ENCODE measurements around the gene SLC30A2. TPM values are rescaled to one million over a fixed set of nuclear protein-coding genes. Genes with fewer than 3 reads are reported as not detected.

SLC30A2 gene
- total RNA-seq, 2 donors from 2014 or later, result 0.05 to 0.34 TPM

DNA sequence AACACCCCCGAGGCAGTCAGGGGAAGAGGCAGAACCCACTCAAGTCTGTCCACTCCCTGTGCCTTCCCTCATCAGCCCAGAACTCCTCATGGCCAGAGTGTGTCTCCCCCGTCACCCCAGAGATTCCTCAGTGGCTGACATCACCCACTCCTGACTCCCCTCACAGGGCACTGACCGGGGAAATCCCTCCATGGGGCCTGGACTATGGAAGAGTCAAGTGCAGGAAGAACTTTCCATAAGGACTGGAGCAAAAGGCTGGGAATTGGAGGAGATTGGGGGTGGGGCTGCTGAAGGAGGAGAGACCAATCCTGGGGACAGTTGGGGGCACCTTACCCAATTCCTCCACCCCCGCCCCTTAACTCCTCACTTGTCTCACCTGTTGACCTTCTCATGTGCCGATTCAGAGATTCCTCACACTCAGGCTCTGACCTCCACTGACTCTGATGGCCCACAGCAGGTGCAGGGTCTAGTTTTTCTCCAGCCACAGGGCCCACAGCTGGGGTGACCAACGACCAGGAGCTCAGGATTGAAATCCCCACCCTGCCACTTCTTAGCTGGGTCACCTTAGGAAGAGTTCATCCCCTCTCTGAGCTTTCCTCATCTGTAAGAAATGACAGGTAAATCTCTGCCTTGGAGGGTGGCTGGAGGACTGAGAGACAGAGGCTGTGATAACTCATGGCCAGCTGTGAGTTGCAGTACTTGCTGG lies 24.8 kb downstream of the SLC30A2 start:
- no peaks in the 10 kb centered on the region for H3K36me3 ChIP-seq
- H3K27ac ChIP-seq, result no peak overlapping the region
- H3K4me1 ChIP-seq (replicated peaks), result no peaks in the 10 kb centered on the region
- 70% methylated on average over 6 of the region's 6 CpGs for WGBS
- intact Hi-C loops (cut with DNase I), result no loop called here
- H3K27me3 ChIP-seq (replicated peaks; ENCODE audit: insufficient read depth), result no peaks in the 10 kb centered on the region
- H3K4me3 ChIP-seq, result no peak overlapping the region
- no peak for DNase-seq (ENCODE audit: low spot score)
- H3K9me3 ChIP-seq, result no peaks in the 10 kb centered on the region
- TF ChIP-seq, protein P1, sequence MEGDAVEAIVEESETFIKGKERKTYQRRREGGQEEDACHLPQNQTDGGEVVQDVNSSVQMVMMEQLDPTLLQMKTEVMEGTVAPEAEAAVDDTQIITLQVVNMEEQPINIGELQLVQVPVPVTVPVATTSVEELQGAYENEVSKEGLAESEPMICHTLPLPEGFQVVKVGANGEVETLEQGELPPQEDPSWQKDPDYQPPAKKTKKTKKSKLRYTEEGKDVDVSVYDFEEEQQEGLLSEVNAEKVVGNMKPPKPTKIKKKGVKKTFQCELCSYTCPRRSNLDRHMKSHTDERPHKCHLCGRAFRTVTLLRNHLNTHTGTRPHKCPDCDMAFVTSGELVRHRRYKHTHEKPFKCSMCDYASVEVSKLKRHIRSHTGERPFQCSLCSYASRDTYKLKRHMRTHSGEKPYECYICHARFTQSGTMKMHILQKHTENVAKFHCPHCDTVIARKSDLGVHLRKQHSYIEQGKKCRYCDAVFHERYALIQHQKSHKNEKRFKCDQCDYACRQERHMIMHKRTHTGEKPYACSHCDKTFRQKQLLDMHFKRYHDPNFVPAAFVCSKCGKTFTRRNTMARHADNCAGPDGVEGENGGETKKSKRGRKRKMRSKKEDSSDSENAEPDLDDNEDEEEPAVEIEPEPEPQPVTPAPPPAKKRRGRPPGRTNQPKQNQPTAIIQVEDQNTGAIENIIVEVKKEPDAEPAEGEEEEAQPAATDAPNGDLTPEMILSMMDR (IDR thresholded peaks at IDR 0.05), result no peak
- TF ChIP-seq POLR2AphosphoS5 (IDR thresholded peaks at IDR 0.05) (no peak), POLR2A (IDR thresholded peaks at IDR 0.05) (no peak)

DNA sequence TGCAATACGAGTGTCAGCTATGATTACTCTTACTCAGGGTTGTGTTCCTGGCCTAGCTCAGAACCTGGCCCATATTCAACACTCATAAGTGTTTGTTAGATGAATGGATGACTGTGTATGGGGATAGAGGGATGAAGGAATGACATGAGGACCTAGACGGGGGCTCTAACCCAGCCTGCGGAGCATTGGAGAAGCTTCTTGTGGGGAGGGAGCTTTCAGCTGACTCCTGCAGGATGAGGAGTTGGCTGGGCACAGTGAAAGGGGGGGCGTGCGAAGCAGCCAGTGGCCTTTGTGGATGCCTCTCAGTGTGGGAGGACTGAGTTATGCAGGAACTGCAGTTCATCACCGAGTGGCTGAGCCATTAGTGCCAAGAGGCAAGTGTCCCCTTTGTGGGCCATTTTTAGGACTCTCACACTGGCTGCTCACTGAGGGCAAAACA lies 25.6 kb downstream of the SLC30A2 start:
- WGBS, result 47% methylated on average over 6 of the region's 6 CpGs
- no peak overlapping the region for H3K27ac ChIP-seq
- no peak overlapping the region for H3K4me3 ChIP-seq
- DNase-seq (ENCODE audit: low spot score), result no peak
- no peaks in the 10 kb centered on the region for H3K27me3 ChIP-seq (replicated peaks; ENCODE audit: insufficient read depth)
- TF ChIP-seq, protein P1 (IDR thresholded peaks at IDR 0.05), result no peak
- no peaks in the 10 kb centered on the region for H3K4me1 ChIP-seq (replicated peaks)
- intact Hi-C loops (cut with DNase I), result no loop called here
- H3K36me3 ChIP-seq, result no peaks in the 10 kb centered on the region
- H3K9me3 ChIP-seq, result no peaks in the 10 kb centered on the region

DNA sequence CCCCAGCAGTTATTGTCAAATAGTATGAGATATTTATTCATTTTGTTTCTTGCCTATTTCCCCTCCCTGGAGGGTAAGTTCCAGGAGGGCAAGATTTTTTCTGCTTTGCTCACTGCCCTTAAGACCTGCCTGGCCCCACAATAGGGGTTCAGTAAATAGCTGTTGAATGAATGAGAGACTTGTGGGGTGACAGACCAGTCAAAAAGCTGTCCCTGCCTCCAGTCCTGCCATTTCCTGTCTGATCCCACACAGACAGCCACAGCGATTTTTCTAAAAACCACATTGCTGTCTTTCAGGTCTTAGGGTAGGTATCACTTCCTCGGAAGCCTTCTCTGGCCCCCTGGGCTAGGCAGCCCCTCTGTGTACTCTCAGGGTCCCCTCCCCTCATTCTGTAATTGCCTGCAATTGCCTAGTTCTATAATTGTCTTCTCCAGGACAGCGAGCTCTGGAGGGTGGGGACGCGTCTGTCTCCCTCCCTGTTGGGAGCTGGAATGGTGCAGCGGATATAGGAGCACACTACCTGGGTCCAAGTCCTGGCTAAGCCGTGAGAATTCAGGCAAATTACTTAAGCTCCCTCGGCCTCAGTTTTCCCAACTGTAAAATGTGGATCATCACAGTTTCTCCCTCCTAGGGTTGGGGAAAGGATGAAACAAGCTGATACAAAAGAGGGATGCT lies 26.1 kb downstream of the SLC30A2 start:
- Histone ChIP-seq H3K27me3 (replicated peaks; ENCODE audit: insufficient read depth) (no peaks in the 10 kb centered on the region), H3K27ac (no peak overlapping the region), H3K36me3 (no peaks in the 10 kb centered on the region), H3K4me1 (replicated peaks) (no peaks in the 10 kb centered on the region), H3K9me3 (no peaks in the 10 kb centered on the region), H3K4me3 (no peak overlapping the region)
- intact Hi-C loops (cut with DNase I), result no loop called here
- TF ChIP-seq POLR2AphosphoS5 (IDR thresholded peaks at IDR 0.05) (no peak), POLR2A (IDR thresholded peaks at IDR 0.05) (no peak)
- TF ChIP-seq, protein P1 (IDR thresholded peaks at IDR 0.05), result no peak
- WGBS, result 63% methylated on average over 8 of the region's 8 CpGs
- no peak for DNase-seq (ENCODE audit: low spot score)

DNA sequence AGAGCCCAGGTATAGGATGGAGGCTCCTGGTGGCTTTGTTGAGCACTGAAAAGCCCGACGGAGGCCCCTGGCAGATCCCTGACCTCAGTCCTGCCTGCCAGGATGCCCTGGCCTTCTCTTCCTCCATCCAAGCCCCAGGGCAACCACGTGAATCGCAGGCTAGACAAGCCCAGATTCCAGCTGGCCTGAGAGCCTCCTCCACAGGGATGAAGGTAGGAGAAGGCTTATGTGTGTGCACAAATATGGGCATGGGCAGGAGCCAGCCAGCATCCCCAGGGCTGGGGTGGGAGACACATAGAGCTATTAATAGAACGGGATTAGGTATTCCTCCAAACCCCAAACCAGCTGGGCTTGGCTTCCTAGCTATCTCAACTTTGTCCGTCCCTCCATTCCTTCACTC lies 28.3 kb downstream of the SLC30A2 start:
- no peaks in the 10 kb centered on the region for H3K36me3 ChIP-seq
- no peaks in the 10 kb centered on the region for H3K9me3 ChIP-seq
- intact Hi-C loops (cut with DNase I), result no loop called here
- H3K27me3 ChIP-seq (replicated peaks; ENCODE audit: insufficient read depth), result no peaks in the 10 kb centered on the region
- DNase-seq (ENCODE audit: low spot score), result no peak
- no peaks in the 10 kb centered on the region for H3K4me1 ChIP-seq (replicated peaks)
- H3K27ac ChIP-seq, result no peak overlapping the region
- 57% methylated on average over 6 of the region's 6 CpGs for WGBS
- TF ChIP-seq, protein P1 (IDR thresholded peaks at IDR 0.05), result no peak
- TF ChIP-seq POLR2AphosphoS5 (IDR thresholded peaks at IDR 0.05) (no peak), POLR2A (IDR thresholded peaks at IDR 0.05) (no peak)
- no peak overlapping the region for H3K4me3 ChIP-seq
